ENCODE measurements around the gene ZNF668. TPM values are rescaled to one million over a fixed set of nuclear protein-coding genes. Genes with fewer than 3 reads are reported as not detected.

Gene ZNF668
- total and polyA plus RNA-seq, 2 of the 8 experiments (the other 6 are each of a cell fraction or from before 2014, with no cell fraction given): 14.0 to 14.3 TPM

DNA sequence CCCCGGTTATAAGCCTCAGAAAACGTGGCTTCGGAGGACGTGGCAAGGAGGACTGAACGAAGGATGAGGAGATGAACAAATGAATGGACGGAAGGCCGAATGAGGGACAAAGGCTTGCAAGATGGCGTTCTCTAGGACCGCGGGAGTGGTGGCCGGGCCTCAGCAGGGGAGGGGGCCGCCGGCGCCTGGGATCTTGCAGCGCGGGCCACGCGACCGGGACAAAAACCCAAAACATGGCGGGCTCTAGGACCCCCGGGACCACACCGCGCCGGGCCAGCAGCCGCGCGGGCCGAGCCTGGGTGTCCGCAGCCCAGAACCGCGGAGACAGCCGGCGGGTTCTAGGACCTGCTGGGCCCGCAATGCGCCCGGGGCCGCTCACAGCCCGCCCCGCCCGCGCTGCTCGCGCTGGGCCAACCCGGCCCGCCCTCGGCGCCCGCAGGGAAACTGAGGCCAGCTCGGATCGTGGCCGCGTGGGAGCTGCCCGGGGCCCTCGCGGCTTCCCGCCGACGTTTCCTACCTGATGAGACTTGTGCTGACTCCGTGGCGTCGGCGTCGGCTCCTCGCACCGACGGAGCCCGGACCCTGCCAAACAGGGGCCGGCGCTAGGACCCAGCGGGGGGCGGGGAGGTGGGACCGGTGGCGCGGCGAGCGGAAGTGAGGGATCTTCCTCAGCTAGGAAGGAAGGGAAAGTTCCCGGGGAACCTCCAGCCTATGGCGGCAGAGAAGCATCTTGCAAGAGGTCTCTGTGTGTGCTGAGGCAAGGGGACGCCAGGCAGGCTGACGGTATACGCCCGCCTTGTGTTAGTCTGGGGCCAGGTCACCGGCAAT is 684 bp downstream of the ZNF668 start:
- no peak overlapping the region for H2BK20ac ChIP-seq (ENCODE audit: low read length)
- H2AFZ ChIP-seq (ENCODE audit: low read length): peak overlapping the region; percentile 72; the same call in 1 of the 2 replicates
- H2BK120ac ChIP-seq (replicated peaks; ENCODE audit: low read depth, low read length): no peak overlapping the region
- peak overlapping the region; percentile 97 for H3K4ac ChIP-seq (replicated peaks; ENCODE audit: insufficient read length, low read depth, low read length)
- peaks cover 7% of the 10 kb centered on the region; the same call in 1 of the 2 replicates for H3K23me2 ChIP-seq (ENCODE audit: low read depth, low read length)
- peak overlapping the region; percentile 63 for H3K14ac ChIP-seq (ENCODE audit: insufficient read length)
- H3K79me1 ChIP-seq (ENCODE audit: low read depth, low read length): peaks cover 8% of the 10 kb centered on the region; the same call in 1 of the 2 replicates
- H3K9me3 ChIP-seq (ENCODE audit: insufficient read depth in 2 of 2, low read depth in 1 of 2, low read length in 1 of 2): no peaks in the 10 kb centered on the region
- H3K4me2 ChIP-seq (ENCODE audit: insufficient read depth in 1 of 2, low read depth in 2 of 2, low read length in 2 of 2): peak overlapping the region; percentile 88 to 96
- peak overlapping the region; percentile 97 for H4K5ac ChIP-seq (ENCODE audit: insufficient read length, low read depth, low read length)
- H2AK5ac ChIP-seq (ENCODE audit: low read depth, low read length): peak overlapping the region; percentile 47
- H3K9ac ChIP-seq (replicated peaks in 1 of 4; ENCODE audit: extremely low read depth in 1 of 4, low read depth in 3 of 4, low read length in 3 of 4): peak overlapping the region; percentile 59 to 92 (median 85)
- H3K18ac ChIP-seq (ENCODE audit: extremely low read depth, low read length): peak overlapping the region; percentile 99
- H3K36me3 ChIP-seq (ENCODE audit: control insufficient read depth in 2 of 4, insufficient read depth in 4 of 4, low read length in 3 of 4): peaks cover 5 to 22% (median 17%) of the 10 kb centered on the region in 4 experiments; a peak in 7 of 8 replicates
- H3K4me1 ChIP-seq (replicated peaks in 1 of 4; ENCODE audit: control insufficient read depth in 3 of 4, insufficient read depth in 4 of 4, low read length in 3 of 4): peaks cover 0 to 1% (median 0%) of the 10 kb centered on the region in 4 experiments; a peak in 2 of 7 replicates
- no peaks in the 10 kb centered on the region for H3K27me3 ChIP-seq (replicated peaks in 1 of 4; ENCODE audit: control insufficient read depth in 3 of 4, extremely low read depth in 1 of 4, insufficient read depth in 3 of 4, low read length in 3 of 4)
- H3K23ac ChIP-seq (ENCODE audit: insufficient read length): no peak overlapping the region
- peak overlapping the region; percentile 99 for H4K8ac ChIP-seq (ENCODE audit: extremely low read depth, insufficient read depth, low read length)
- H3K79me2 ChIP-seq (ENCODE audit: control insufficient read depth in 1 of 2, insufficient read depth in 2 of 2, low read length in 2 of 2): peaks cover 13 to 64% of the 10 kb centered on the region in 2 experiments
- no peak overlapping the region for H2BK15ac ChIP-seq (ENCODE audit: low read length)
- H3K56ac ChIP-seq (replicated peaks; ENCODE audit: insufficient read length, low read depth, low read length): peak overlapping the region; percentile 91
- H2BK12ac ChIP-seq (ENCODE audit: low read depth, low read length): 0 out of 2 replicates have a peak overlapping the region, but pooled peaks have one; percentile 50
- peak overlapping the region; percentile 96 for H4K91ac ChIP-seq (replicated peaks; ENCODE audit: insufficient read length, low read length)
- peaks cover 2 to 17% of the 10 kb centered on the region in 2 experiments for H4K20me1 ChIP-seq (replicated peaks in 1 of 2; ENCODE audit: control insufficient read depth in 1 of 2, insufficient read depth in 2 of 2, low read length in 2 of 2)
- H2BK5ac ChIP-seq (ENCODE audit: low read depth, low read length): peak overlapping the region; percentile 90
- H3K4me3 ChIP-seq (ENCODE audit: extremely low read depth in 1 of 4, insufficient read depth in 2 of 4, low read depth in 3 of 4, low read length in 4 of 4): peak overlapping the region; percentile 89 to 98 (median 90)
- FAIRE-seq (no peak), DNase-seq (ENCODE audit: low read depth in 1 of 2, low spot score in 2 of 2) (peak; percentile 68 to 96)
- WGBS, 2 experiments (ENCODE audit: extremely low coverage in 1 of 2, insufficient coverage in 1 of 2, insufficient read length in 1 of 2, insufficient replicate concordance in 2 of 2, low coverage in 1 of 2, low lambda C conversion rate in 2 of 2, missing lambda C conversion rate in 1 of 2): 1% methylated on average over 59 of the region's 83 CpGs; no CpG with 5 or more reads in 1 of the 2 experiments
- POLR2A ChIA-PET (ENCODE audit: partially characterized antibody): interaction anchor here (0.6 to 4.9 kb wide), 36 partner anchors 9 to 640 kb away, joined by 3 to 34 read pairs (median 4); partner anchors contain the start of genes FUS, HSD3B7, KAT8 and PHKG2
- CTCF ChIA-PET (ENCODE audit: partially characterized antibody): interaction anchor here (0.6 to 2.6 kb wide), 10 partner anchors 21 to 120 kb away, joined by 3 to 17 read pairs (median 4); partner anchors contain the start of genes HSD3B7, PRSS8 and VKORC1
- H3K27ac ChIP-seq (ENCODE audit: low read depth, low read length): peak overlapping the region; percentile 77
- TF ChIP-seq SP4 (IDR thresholded peaks at IDR 0.05; ENCODE audit: low read length) (no peak), BRCA1 (IDR thresholded peaks at IDR 0.05; ENCODE audit: low read depth, low read length) (no peak), KDM4A (IDR thresholded peaks at IDR 0.05; ENCODE audit: low read depth, low read length, severe bottlenecking) (peak; percentile 79), BACH1 (IDR thresholded peaks at IDR 0.05; ENCODE audit: low read length) (no peak), ZNF274 (IDR thresholded peaks at IDR 0.05; ENCODE audit: borderline replicate concordance, extremely low read depth, low read length) (no peak), CREB1 (IDR thresholded peaks at IDR 0.05) (0 out of 2 replicates have a peak, but pooled peaks have one; percentile 12), EZH2 (IDR thresholded peaks at IDR 0.05; ENCODE audit: low read depth, low read length, severe bottlenecking) (no peak), CBX8 (IDR thresholded peaks at IDR 0.05; ENCODE audit: borderline replicate concordance, low read depth, low read length) (no peak), HDAC6 (IDR thresholded peaks at IDR 0.05; ENCODE audit: low read depth, low read length) (no peak)
- TF ChIP-seq, protein P1, sequence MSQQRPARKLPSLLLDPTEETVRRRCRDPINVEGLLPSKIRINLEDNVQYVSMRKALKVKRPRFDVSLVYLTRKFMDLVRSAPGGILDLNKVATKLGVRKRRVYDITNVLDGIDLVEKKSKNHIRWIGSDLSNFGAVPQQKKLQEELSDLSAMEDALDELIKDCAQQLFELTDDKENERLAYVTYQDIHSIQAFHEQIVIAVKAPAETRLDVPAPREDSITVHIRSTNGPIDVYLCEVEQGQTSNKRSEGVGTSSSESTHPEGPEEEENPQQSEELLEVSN (IDR thresholded peaks at IDR 0.05): no peak
